ENCODE measurements around the gene NEURL1.

DNA sequence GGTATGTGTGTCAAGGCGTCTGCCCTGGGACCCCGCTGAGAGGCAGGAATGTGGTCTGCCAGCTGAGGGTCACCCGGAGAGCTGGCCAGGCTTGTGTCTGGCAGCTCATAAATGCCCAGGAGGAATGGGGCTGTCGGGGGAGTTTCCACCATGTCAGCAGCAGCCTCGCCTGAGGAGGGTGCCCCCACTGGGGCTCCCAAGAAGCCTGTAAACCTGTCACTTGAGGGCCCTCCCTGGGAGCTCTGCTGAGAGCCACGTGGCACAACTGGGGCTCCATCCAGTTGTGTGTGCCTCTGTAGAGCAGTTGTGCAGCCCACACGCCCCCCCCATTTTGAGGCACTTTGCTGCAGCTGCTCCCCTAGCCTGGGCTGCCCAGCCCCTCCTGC is 70.6 kb downstream of the NEURL1 start:
- TF ChIP-seq CTCF (conservative IDR thresholded peaks at IDR 0.05), result no peak
- no peak for TF ChIP-seq ZFX (IDR thresholded peaks at IDR 0.05)

Data from C4-2B (cell line).